Thyroid gland (tissue), 4 donors: ENCODE data around the gene CACHD1. TPM values are rescaled to one million over a fixed set of nuclear protein-coding genes. Genes with fewer than 3 reads are reported as not detected.

Experiments
- DNase-seq, 2 donors: peaks; one replicate each; pipeline ENCODE4 v3.0.0-alpha.2; 2019
- H3K27ac ChIP-seq, 3 donors: fragments of 200-600 bp; sonication (generic); 1 replicate in 2 of 3; 2 replicates in 1 of 3; pipeline ENCODE4 v1.5.1; 2016 to 2019; ENCODE audit warnings: mild to moderate bottlenecking in 1 of 3, moderate library complexity in 1 of 3
- H3K27me3 ChIP-seq: fragments of 200-600 bp; sonication (generic); one replicate; pipeline ENCODE4 v1.5.1; 2019
- H3K36me3 ChIP-seq, 2 donors: fragments of 200-600 bp; sonication (generic); one replicate each; pipeline ENCODE4 v1.5.1; 2016 to 2019
- H3K4me1 ChIP-seq, 2 donors: fragments of 200-600 bp; sonication (generic); one replicate each; pipeline ENCODE4 v1.5.1; 2017 to 2019
- H3K4me3 ChIP-seq, 3 donors: fragments of 200-600 bp; sonication (generic); replicated peaks in 1 of 3; 1 replicate in 2 of 3; 2 replicates in 1 of 3; pipeline ENCODE4 v1.5.1; 2016; ENCODE audit warnings: mild to moderate bottlenecking in 1 of 3
- H3K9me3 ChIP-seq: fragments of 200-600 bp; sonication (generic); one replicate; pipeline ENCODE4 v1.5.1; 2017
- POLR2A ChIP-seq, 2 donors: fragments of 450-650 bp; IDR thresholded peaks; one replicate each; pipeline ENCODE4 v1.6.1; 2017; ENCODE audit warnings: antibody characterized with exemption in 2 of 2, mild to moderate bottlenecking in 2 of 2, moderate library complexity in 1 of 2
- WGBS, 2 donors: methylation state at CpG; one replicate each; pipeline ENCODE4 v1.1.5; 2017; 5-methylcytosine and 5-hydroxymethylcytosine counted together
- intact Hi-C: fragments of 100-400 bp; cut with DNase I; formaldehyde crosslinking; loops from one replicate; pipeline ENCODE4 v1.15.1; 2023
- total RNA-seq, 4 donors: library from RNA; depleted of rRNA; stranded (reverse); fragments of >200 nt; gene quantifications; one replicate each; pipeline ENCODE4 v1.2.3, GENCODE V29; 2016
- TF ChIP-seq, protein P1 (sequence below), 6 experiments: fragments of 200-600 bp in 3 of 6; fragments of 450-650 bp in 3 of 6; sonication (generic) in 3 of 6; IDR thresholded peaks; one replicate each; pipeline ENCODE4 v1.5.1; 2016 to 2019; ENCODE audit warnings: antibody characterized with exemption in 6 of 6, mild to moderate bottlenecking in 2 of 6, inconsistent platforms in 1 of 6, moderate library complexity in 1 of 6

Gene CACHD1
- total RNA-seq, 4 donors from 2014 or later: 12.9 to 25.1 (median 17.0) TPM

DNA sequence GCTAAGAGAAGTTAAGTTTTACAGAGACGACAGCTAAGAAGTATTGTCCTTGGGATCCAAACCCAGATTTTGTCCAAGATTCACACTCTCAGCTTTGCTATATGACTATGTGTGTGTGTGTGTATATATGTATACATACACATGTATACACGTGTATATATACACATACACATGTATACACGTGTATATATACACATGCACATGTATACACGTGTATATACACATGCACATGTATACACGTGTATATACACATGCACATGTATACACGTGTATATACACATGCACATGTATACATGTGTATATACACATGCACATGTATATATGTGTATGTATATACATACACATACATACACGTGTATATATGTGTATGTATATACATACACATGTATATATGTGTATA is 3.9 kb upstream of the CACHD1 start:
- DNase-seq: no peak
- intact Hi-C loops: loop anchor here (10.0 kb wide), 1 partner anchor 189 kb away; no protein-coding TSS in a partner anchor
- no peaks in the 10 kb centered on the region for H3K27me3 ChIP-seq
- H3K27ac ChIP-seq: no peak overlapping the region
- WGBS, 2 donors: 83 to 85% methylated on average over 7 of the region's 7 CpGs
- H3K4me1 ChIP-seq: no peaks in the 10 kb centered on the region
- H3K4me3 ChIP-seq: no peak overlapping the region
- TF ChIP-seq, protein P1, sequence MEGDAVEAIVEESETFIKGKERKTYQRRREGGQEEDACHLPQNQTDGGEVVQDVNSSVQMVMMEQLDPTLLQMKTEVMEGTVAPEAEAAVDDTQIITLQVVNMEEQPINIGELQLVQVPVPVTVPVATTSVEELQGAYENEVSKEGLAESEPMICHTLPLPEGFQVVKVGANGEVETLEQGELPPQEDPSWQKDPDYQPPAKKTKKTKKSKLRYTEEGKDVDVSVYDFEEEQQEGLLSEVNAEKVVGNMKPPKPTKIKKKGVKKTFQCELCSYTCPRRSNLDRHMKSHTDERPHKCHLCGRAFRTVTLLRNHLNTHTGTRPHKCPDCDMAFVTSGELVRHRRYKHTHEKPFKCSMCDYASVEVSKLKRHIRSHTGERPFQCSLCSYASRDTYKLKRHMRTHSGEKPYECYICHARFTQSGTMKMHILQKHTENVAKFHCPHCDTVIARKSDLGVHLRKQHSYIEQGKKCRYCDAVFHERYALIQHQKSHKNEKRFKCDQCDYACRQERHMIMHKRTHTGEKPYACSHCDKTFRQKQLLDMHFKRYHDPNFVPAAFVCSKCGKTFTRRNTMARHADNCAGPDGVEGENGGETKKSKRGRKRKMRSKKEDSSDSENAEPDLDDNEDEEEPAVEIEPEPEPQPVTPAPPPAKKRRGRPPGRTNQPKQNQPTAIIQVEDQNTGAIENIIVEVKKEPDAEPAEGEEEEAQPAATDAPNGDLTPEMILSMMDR (IDR thresholded peaks at IDR 0.05): no peak
- TF ChIP-seq POLR2A (IDR thresholded peaks at IDR 0.05): no peak
- H3K36me3 ChIP-seq: no peaks in the 10 kb centered on the region
- H3K9me3 ChIP-seq: no peaks in the 10 kb centered on the region

DNA sequence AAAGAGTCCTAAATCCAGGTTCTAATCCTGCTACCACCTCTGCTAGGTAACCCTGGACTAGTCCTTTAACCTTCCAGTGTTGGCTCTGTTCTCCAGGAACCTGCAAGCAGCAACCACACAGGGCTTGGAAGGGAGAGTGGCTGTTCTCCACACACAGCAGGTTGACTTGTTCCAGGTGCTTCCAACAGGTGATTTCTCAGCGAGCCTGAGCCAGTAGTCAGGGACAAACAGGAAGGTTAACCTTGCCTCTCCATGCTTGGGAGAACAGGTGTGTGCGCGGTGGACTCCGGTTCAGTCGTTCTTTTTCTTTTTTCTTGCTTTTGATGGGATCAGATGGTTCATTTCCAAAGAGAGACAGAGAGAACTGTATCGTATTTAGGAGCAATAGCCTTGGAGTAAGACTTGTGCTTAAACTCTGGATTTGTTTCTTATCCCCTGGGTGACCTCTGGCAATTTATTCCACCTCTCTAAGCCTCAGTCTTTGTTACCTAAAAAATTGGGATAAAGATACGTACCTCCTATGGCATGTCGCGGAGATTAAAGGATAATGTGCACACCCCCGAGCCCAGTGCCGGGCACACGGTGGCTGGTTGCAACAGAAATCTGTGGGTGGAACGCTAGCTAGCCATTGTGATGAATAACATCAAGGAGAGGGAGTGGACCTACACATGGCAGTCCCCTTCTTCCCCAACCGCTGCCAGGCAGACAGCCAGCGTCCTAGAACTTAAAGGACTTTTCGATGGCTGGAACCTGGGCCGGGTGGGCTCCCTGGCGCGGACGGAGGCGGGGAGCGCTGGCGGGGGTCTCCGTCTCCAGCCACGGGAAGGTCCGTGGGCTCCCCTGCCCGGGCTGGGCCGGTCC is 583 bp upstream of the CACHD1 start:
- DNase-seq: peak; percentile 65 to 69
- Histone ChIP-seq H3K27ac (peak overlapping the region; percentile 70 to 87 (median 82)), H3K9me3 (no peaks in the 10 kb centered on the region), H3K36me3 (no peaks in the 10 kb centered on the region), H3K27me3 (no peaks in the 10 kb centered on the region), H3K4me3 (peak overlapping the region; percentile 69 to 75 (median 73)), H3K4me1 (peaks cover 10 to 24% of the 10 kb centered on the region in 2 donors)
- TF ChIP-seq, protein P1 (IDR thresholded peaks at IDR 0.05): peak in 1 of 6 experiments; percentile 22
- no peak for TF ChIP-seq POLR2A (IDR thresholded peaks at IDR 0.05)
- WGBS, 2 donors: 8 to 23% methylated on average over 15 to 24 of the region's 28 CpGs
- intact Hi-C loops: loop anchor here (10.0 kb wide), 1 partner anchor 185 kb away; no protein-coding TSS in a partner anchor

- peak overlapping the region; percentile 69 to 75 (median 73) for H3K4me3 ChIP-seq
- intact Hi-C loops: loop anchor here (10.0 kb wide), 1 partner anchor 204 kb away; no protein-coding TSS in a partner anchor
- WGBS, 2 donors: 0 to 1% methylated on average over 10 to 17 of the region's 43 CpGs
- peak overlapping the region; percentile 70 to 87 (median 82) for H3K27ac ChIP-seq
- peaks cover 24 to 38% of the 10 kb centered on the region in 2 donors for H3K4me1 ChIP-seq
- H3K9me3 ChIP-seq: no peaks in the 10 kb centered on the region
- DNase-seq: peak; percentile 47 to 51
- TF ChIP-seq POLR2A (IDR thresholded peaks at IDR 0.05): no peak
- TF ChIP-seq, protein P1 (IDR thresholded peaks at IDR 0.05): no peak
- H3K27me3 ChIP-seq: no peaks in the 10 kb centered on the region
- no peaks in the 10 kb centered on the region for H3K36me3 ChIP-seq
Measured at GRCh38 chr1:64470665-64471217, 812 bp downstream of the CACHD1 start.

DNA sequence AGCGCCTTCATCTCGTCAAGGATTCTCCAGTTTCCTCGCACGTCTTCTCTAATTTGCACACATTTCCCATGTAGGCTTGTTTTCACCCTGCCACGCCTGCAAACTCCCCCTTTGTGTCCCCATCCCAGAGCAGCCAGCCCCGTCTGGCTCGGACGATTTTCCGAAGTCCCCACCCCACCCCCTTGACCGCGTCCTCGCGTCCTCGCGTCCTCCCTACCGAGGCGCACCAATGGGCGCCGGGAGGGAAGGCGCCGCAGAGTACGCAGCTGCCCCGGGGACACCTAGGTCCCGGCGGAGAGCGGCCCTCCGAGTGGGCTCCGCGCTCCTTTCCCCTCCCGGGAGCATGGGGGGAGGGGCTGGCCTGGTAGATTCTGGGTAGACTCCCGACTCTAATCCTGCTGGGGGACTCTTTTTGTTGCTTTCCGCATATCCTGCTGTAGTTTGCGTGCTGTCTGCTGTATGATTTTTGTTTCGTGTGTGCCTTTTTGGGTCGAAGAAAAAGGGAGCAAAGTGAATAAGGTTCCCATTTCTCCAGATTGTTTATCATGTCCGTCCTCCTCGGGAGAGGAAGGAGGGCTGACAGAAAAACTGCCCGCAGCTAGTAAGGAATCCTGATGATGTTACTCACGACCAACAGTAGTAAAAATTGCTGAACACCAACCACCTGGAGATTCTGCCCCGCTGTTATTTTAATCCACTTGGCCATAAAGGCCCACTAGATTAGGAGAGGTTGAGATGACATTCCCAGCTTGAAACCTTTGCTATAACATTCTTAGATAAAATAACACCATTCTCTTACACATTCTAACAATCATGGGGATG is 1.5 kb downstream of the CACHD1 start:
- no peaks in the 10 kb centered on the region for H3K36me3 ChIP-seq
- no peaks in the 10 kb centered on the region for H3K27me3 ChIP-seq
- H3K27ac ChIP-seq: peak overlapping the region in 2 of 3 donors; percentile 5 to 82
- 6% methylated on average over 32 to 40 of the region's 40 CpGs for WGBS, 2 donors
- peak; percentile 57 to 61 for DNase-seq
- TF ChIP-seq POLR2A (IDR thresholded peaks at IDR 0.05): peak in 1 of 2 donors; percentile 40
- TF ChIP-seq, protein P1 (IDR thresholded peaks at IDR 0.05): no peak
- H3K4me1 ChIP-seq: peaks cover 31 to 45% of the 10 kb centered on the region in 2 donors
- H3K9me3 ChIP-seq: no peaks in the 10 kb centered on the region
- intact Hi-C loops: loop anchor here (10.0 kb wide), 1 partner anchor 203 kb away; no protein-coding TSS in a partner anchor
- H3K4me3 ChIP-seq: peak overlapping the region; percentile 69 to 75 (median 73)
